HG02970 (cell line): ENCODE results near the gene PCOLCE2.

Experiments
- ATAC-seq: cut with Tn5 transposase; IDR thresholded peaks from one replicate; pipeline ENCODE4 v1.9.1; 2021; ENCODE audit warnings: mild to moderate bottlenecking, moderate library complexity, moderate number of reproducible peaks; ENCODE audit not compliant: unreplicated experiment, low FRiP score

PCOLCE2 gene, protein sequence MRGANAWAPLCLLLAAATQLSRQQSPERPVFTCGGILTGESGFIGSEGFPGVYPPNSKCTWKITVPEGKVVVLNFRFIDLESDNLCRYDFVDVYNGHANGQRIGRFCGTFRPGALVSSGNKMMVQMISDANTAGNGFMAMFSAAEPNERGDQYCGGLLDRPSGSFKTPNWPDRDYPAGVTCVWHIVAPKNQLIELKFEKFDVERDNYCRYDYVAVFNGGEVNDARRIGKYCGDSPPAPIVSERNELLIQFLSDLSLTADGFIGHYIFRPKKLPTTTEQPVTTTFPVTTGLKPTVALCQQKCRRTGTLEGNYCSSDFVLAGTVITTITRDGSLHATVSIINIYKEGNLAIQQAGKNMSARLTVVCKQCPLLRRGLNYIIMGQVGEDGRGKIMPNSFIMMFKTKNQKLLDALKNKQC

GRCh38 chr3:142888481-142889211 lies at the start of gene PCOLCE2:
Gene PCOLCE2 (minus strand): TSS chr3:142889083. CDS start chr3:142888896, 187 bp downstream.
- no peak for ATAC-seq

DNA sequence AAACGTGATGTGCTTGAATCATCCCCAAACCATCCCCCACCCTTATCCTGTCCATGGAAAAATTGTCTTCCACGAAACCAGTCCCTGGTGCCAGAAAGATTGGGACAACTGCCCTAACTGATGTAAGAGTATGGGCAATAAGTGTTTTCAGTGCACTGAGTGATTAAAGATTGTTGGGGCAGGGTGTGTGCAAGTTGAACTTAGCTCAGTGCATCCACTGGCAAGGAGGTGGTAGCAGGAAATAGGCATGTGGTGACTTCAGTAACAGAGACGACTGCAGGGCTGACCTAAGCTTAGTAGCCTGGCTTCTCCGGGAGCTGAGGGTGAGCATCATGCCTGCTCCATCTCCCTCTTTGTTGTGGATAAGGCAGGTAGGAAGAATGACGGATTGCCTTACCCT lies 47.1 kb upstream of the PCOLCE2 start:
- ATAC-seq = no peak

GRCh38 chr3:142934887-142935269 lies 46.0 kb upstream of the PCOLCE2 start:
- no peak for ATAC-seq

GRCh38 chr3:142934128-142934886 lies 45.4 kb upstream of the PCOLCE2 start:
- ATAC-seq = no peak

GRCh38 chr3:142931222-142931621 lies 42.3 kb upstream of the PCOLCE2 start:
- no peak for ATAC-seq

DNA sequence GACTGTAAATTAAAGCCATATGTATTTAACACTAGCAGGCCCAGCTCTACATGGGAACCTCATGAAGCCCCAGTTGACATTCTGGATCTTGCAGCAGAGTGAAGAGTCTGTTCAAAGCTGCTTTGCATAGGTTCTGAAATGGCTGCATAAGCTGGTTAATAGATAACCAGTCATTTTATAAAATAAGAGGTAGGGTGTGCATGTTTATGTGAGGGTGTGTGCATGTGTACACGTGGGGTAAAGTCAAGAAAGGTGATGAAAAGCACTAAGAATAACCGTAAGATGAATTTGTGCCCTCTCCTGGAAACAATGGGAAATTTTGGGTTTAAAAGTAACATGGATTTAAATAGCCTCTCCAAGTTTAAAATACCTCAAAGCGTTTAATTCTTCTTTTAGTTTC lies 41.6 kb upstream of the PCOLCE2 start:
- ATAC-seq = no peak

DNA sequence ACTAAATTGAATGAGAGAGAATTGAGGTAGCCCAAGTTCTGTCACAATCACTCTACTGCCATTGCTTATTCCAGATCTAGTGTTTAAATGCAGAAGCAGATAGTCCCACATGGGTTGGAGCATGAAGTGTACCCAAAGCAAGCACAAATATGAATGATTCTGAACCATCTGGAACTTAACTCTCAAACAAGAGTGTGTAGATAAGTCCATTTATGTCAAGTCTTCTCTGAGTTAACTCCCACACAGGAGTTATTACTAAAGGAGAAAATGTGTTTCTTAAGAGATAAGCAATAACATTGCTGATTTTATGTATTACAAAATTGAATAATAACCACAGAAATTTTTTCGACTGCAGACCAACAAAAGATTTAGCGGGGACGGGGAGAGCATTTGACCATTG lies 41.0 kb upstream of the PCOLCE2 start:
- ATAC-seq = no peak

- ATAC-seq = no peak
Measured at GRCh38 chr3:142929109-142929508, 40.2 kb upstream of the PCOLCE2 start.

DNA sequence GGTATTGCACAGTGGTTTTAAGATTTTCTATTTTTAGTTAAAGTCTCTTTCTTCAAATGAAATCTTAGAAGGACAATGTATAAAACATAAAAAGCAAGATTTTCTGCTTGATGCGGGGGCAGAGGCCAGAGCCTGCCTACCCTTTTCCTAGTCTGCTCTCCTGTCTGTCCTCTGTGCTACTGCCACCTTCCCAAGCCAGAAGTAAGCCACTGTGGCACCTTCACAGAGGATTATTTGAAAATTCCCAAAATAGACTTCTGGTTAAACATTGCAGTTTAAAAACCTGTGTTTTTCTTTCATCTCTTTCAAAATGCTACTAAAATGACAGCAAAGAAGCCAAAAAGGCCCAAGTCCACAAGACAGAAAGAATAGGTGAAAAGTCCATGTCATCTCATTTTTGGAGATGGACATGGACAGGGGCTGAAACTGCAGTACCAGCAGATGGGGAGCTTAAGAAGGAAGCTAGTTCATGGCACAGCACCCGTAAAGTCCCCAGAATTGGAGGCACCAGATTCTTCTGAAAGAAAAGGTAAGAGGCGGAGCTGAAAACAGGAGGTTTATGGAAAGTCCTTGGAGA lies 37.6 kb upstream of the PCOLCE2 start:
- ATAC-seq = no peak

GRCh38 chr3:142925140-142925539 lies 36.3 kb upstream of the PCOLCE2 start:
- no peak for ATAC-seq

DNA sequence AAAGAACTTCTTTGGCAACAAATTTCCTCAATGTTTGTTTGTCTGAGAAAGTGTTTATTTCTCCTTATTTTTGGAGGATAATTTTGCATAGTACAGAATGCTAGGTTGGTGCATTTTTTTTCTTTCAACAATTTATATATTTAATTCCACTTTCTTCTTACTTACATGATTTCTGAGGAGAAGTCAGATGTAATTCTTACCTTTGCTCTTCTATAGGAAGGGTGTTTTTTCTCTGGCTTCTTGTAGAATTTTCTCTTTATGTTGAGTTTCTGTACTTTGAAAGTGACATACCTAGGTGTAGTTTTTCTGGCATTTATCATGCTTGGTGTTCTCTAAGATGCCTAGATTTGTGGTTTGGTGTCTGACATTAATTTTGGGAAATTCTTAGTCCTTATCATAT lies 34.8 kb upstream of the PCOLCE2 start:
- ATAC-seq = no peak

DNA sequence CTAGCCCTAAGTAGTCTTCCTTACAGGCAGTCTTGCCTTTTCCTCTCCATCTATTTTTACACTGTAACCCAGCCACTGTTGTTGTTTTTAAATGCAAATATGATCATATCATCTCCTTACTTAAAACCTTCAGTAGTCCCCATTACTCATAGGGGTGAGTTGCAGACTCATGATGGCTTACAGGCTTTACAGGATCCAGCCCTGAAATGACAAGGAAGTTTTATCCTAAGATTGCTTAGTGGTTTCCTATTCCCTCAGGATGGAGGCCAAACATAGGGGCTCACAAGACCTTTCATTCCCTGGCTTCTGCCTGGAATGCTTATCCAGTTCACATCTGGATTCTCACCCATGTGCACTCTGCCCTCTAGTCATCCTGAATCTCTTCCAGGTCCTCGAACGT lies 27.7 kb upstream of the PCOLCE2 start:
- no peak for ATAC-seq

GRCh38 chr3:142915636-142916035 lies 26.8 kb upstream of the PCOLCE2 start:
- no peak for ATAC-seq

- ATAC-seq = no peak
Measured at GRCh38 chr3:142914286-142914811, 25.5 kb upstream of the PCOLCE2 start.

GRCh38 chr3:142913432-142913831 lies 24.5 kb upstream of the PCOLCE2 start:
- no peak for ATAC-seq

DNA sequence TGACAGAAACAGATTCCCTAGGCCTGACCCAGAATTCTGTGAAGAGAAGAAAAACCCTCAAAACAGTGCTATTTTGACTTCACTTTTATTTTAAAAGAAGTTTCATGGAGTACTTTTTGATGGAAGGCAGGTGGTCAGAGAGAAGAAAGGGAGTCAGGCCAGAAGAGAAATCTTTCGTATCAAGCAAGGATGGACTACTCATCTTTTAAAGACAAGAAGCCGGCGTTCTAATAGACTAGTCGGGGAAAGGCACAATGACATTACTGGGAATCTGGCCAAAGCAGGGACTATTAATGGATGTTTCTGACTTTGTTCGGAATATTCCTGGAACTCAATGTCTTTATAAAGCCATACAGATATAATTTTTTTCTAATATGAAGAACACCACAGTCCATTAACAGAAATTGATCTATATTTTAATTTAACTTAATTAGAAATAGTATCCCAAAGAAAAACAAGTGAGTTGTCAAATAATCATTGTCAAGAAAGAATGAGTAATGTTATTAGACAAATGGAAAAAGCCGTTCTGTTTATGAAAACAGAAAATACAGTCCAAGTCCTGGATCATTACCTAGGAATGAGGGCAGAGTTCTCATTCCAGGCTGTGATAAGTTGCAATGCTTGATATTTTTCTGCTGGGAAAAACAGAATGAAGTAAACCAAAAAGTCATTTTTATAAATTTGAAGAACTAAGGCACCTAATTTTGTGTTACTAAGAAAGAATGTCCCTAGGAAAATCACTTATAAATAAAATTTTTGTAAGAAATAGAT lies 23.7 kb upstream of the PCOLCE2 start:
- no peak for ATAC-seq

- no peak for ATAC-seq
Measured at GRCh38 chr3:142910280-142910679, 21.4 kb upstream of the PCOLCE2 start.

DNA sequence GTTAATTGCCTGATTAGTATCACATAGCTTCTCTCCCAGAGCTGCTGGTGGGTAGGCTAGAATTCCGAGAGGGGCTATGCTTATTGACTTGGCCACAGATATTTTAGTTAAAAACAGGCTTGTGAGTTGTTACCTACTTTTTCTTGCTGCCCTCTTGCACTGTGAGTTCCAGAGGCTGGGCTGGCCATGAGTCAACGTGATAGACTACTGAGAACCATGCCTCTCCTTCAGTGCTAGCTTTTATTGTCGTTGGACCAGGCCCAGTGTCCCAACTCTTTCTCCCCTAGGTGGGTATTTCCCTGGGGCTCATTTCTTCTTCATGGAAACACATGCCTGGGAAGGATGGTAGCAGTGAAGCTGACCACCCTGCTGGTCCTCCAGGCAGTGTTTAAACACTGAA lies 20.4 kb upstream of the PCOLCE2 start:
- no peak for ATAC-seq

- ATAC-seq = no peak
Measured at GRCh38 chr3:142907996-142908395, 19.1 kb upstream of the PCOLCE2 start.
